NCI-H1694 treated with DMSO at 0.1 percent for 48 hours (cell line): ENCODE data around the gene COL17A1.

ENCODE experiments used
- DNase-seq: peaks from one replicate; lab custom pipeline; 2025; lab: John Stamatoyannopoulos, UW

Gene COL17A1

DNA sequence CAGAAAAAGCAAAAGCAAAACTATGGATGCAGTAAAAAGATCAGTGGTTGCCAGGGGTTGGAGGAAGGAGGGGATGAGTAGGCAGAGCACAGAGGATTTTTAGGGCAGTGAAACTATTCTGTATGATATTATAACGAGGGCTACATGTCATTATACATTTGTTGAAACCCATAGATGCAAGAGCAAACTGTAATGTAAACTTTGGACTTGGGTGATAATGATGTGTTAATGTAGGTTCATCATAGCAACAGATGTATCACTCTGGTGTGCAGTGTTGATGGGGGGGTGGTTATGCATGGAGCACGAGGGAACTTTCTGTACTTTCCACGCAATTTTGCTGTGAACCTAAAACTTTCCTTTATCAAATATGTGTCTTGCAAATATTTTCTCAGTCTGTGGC is 95.6 kb downstream of the COL17A1 start:
- DNase-seq = no peak

DNA sequence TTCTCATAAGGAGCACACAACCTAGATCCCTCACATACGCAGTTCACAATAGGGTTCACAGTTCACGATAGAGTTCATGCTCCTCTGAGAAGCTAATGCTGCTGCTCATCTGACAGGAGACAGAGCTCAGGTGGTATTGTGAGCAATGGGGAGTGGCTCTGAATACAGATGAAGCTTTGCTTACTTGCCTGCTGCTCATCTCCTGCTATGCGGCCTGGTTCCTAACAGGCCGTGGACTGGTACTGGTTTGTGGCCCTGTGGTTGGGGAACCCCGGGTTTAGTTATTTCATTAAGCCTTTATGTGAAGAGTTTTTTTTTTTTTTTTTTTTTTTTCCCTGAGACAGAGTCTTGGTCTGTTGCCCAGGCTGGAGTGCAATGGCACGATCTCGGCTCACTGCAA is 99.3 kb downstream of the COL17A1 start:
- no peak for DNase-seq

DNA sequence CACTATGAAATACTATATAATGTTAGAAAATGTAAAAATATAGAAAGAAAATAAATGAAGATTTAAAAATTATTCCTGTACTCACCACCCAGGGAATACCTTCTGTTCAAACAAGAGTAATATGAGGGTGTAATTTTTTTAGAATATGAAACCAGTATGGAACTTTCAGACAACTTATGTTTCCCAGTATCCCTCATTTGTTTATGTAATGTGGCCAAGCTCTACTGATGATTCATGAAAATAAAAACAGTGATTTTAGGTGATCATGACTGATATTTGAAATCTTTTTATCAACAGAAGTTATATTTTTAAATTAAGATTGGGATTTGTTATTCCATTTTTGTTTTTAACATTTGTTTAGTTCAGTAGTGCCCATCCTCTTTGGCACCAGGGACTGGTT is 100.0 kb downstream of the COL17A1 start:
- DNase-seq = no peak

DNA sequence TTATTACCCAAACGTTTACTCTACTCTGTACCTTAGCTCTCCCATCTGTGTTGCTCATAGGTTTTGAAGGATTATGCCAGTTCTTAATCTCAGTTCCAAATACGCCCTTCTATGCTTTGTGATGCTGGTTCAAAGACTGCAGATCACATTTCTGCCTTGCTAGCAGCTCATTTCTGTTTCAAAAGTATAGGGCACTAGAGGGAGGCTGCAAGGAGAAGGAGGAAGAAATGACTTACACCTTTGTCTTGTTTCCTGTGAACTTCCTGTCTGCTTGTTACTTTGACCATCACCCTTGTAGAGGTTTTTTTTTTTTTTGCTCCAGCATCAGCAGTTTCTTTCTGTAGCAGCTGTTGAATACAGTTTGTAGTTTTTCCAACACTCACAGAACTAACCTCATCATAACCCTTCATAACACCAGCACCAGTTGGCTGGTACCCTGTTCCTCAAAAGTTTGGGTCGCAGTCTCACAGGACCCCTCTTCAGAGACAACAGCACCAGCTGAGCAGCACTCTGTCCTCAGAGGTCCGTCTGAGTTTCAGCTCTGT is 102.2 kb downstream of the COL17A1 start:
- DNase-seq = no peak

DNA sequence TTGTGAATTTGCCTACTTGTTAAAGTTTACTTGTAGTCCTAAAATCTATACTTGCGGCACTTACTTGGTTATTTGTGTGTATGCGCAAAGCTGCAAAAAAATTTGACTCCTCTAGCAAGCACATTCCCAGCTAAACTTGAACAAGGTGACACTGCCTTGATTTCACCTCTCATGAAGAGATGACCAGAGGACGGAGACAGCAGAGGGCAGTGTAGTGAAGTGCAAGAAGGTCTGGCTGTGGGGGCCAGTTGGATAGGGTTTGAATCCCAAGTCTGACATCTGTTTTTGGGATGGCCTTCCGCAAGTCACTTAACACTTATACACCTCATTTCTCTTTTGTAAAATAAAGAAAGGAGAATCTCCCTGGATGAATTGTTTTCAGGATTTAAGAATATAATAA is 103.0 kb downstream of the COL17A1 start:
- no peak for DNase-seq
